Thyroid gland (tissue), 4 donors: Measurements from ENCODE around the gene PPP2R2C. TPM values are rescaled to one million over a fixed set of nuclear protein-coding genes. Genes with fewer than 3 reads are reported as not detected.

ENCODE experiments used
- DNase-seq, 2 donors: peaks; one replicate each; pipeline ENCODE4 v3.0.0-alpha.2; 2019
- H3K27ac ChIP-seq, 3 donors: fragments of 200-600 bp; sonication (generic); 1 replicate in 2 of 3; 2 replicates in 1 of 3; pipeline ENCODE4 v1.5.1; 2016 to 2019; ENCODE audit warnings: mild to moderate bottlenecking in 1 of 3, moderate library complexity in 1 of 3
- H3K27me3 ChIP-seq: fragments of 200-600 bp; sonication (generic); one replicate; pipeline ENCODE4 v1.5.1; 2019
- H3K36me3 ChIP-seq, 2 donors: fragments of 200-600 bp; sonication (generic); one replicate each; pipeline ENCODE4 v1.5.1; 2016 to 2019
- H3K4me1 ChIP-seq, 2 donors: fragments of 200-600 bp; sonication (generic); one replicate each; pipeline ENCODE4 v1.5.1; 2017 to 2019
- H3K4me3 ChIP-seq, 3 donors: fragments of 200-600 bp; sonication (generic); replicated peaks in 1 of 3; 1 replicate in 2 of 3; 2 replicates in 1 of 3; pipeline ENCODE4 v1.5.1; 2016; ENCODE audit warnings: mild to moderate bottlenecking in 1 of 3
- H3K9me3 ChIP-seq: fragments of 200-600 bp; sonication (generic); one replicate; pipeline ENCODE4 v1.5.1; 2017
- CTCF ChIP-seq, 6 experiments: fragments of 200-600 bp in 3 of 6; fragments of 450-650 bp in 3 of 6; sonication (generic) in 3 of 6; IDR thresholded peaks; one replicate each; pipeline ENCODE4 v1.5.1; 2016 to 2019; ENCODE audit warnings: antibody characterized with exemption in 6 of 6, mild to moderate bottlenecking in 2 of 6, inconsistent platforms in 1 of 6, moderate library complexity in 1 of 6
- POLR2A ChIP-seq, 2 donors: fragments of 450-650 bp; IDR thresholded peaks; one replicate each; pipeline ENCODE4 v1.6.1; 2017; ENCODE audit warnings: antibody characterized with exemption in 2 of 2, mild to moderate bottlenecking in 2 of 2, moderate library complexity in 1 of 2
- WGBS, 2 donors: methylation state at CpG; one replicate each; pipeline ENCODE4 v1.1.5; 2017; 5-methylcytosine and 5-hydroxymethylcytosine counted together
- intact Hi-C: fragments of 100-400 bp; cut with DNase I; formaldehyde crosslinking; loops from one replicate; pipeline ENCODE4 v1.15.1; 2023
- total RNA-seq, 4 donors: library from RNA; depleted of rRNA; stranded (reverse); fragments of >200 nt; gene quantifications; one replicate each; pipeline ENCODE4 v1.2.3, GENCODE V29; 2016

Gene PPP2R2C
- total RNA-seq, 4 donors from 2014 or later: 0.15 to 1.5 (median 0.33) TPM; not detected in 1

GRCh38 chr4:6409381-6409780 lies 63.0 kb downstream of the PPP2R2C start:
- no peak for DNase-seq
- Histone ChIP-seq H3K9me3 (no peaks in the 10 kb centered on the region), H3K27me3 (no peaks in the 10 kb centered on the region), H3K4me3 (no peak overlapping the region), H3K27ac (no peak overlapping the region), H3K4me1 (no peaks in the 10 kb centered on the region), H3K36me3 (no peaks in the 10 kb centered on the region)
- WGBS, 2 donors: 83 to 89% methylated on average over 6 of the region's 6 CpGs
- TF ChIP-seq CTCF (IDR thresholded peaks at IDR 0.05): no peak
- no peak for TF ChIP-seq POLR2A (IDR thresholded peaks at IDR 0.05)
- intact Hi-C loops: no loop called here

GRCh38 chr4:6408263-6408662 lies 64.2 kb downstream of the PPP2R2C start:
- H3K4me3 ChIP-seq: no peak overlapping the region
- no peaks in the 10 kb centered on the region for H3K36me3 ChIP-seq
- no peaks in the 10 kb centered on the region for H3K4me1 ChIP-seq
- TF ChIP-seq POLR2A (IDR thresholded peaks at IDR 0.05): no peak
- no peak for TF ChIP-seq CTCF (IDR thresholded peaks at IDR 0.05)
- peaks cover 6% of the 10 kb centered on the region for H3K27me3 ChIP-seq
- intact Hi-C loops: no loop called here
- 72 to 78% methylated on average over 4 of the region's 4 CpGs for WGBS, 2 donors
- H3K27ac ChIP-seq: no peak overlapping the region
- no peaks in the 10 kb centered on the region for H3K9me3 ChIP-seq
- DNase-seq: no peak

- no peak for TF ChIP-seq POLR2A (IDR thresholded peaks at IDR 0.05)
- TF ChIP-seq CTCF (IDR thresholded peaks at IDR 0.05): no peak
- 0 to 16% methylated on average over 2 of the region's 2 CpGs for WGBS, 2 donors
Observed at GRCh38 chr4:6405397-6405706, 67.1 kb downstream of the PPP2R2C start.

GRCh38 chr4:6404611-6405396 lies 67.6 kb downstream of the PPP2R2C start:
- H3K9me3 ChIP-seq: no peaks in the 10 kb centered on the region
- DNase-seq: no peak
- H3K4me3 ChIP-seq: no peak overlapping the region
- TF ChIP-seq POLR2A (IDR thresholded peaks at IDR 0.05) (no peak), CTCF (IDR thresholded peaks at IDR 0.05) (no peak)
- H3K27me3 ChIP-seq: peaks cover 13% of the 10 kb centered on the region
- H3K27ac ChIP-seq: no peak overlapping the region
- 59 to 65% methylated on average over 22 of the region's 22 CpGs for WGBS, 2 donors
- no peaks in the 10 kb centered on the region for H3K4me1 ChIP-seq
- no peaks in the 10 kb centered on the region for H3K36me3 ChIP-seq
- intact Hi-C loops: no loop called here

More at GRCh38 chr4:6405397-6405706, 67.1 kb downstream of the PPP2R2C start:
- Histone ChIP-seq H3K27ac (no peak overlapping the region), H3K9me3 (no peaks in the 10 kb centered on the region), H3K4me3 (no peak overlapping the region), H3K27me3 (peaks cover 13% of the 10 kb centered on the region), H3K4me1 (no peaks in the 10 kb centered on the region), H3K36me3 (no peaks in the 10 kb centered on the region)
- no peak for DNase-seq
- intact Hi-C loops: no loop called here

GRCh38 chr4:6403400-6403685 lies 69.1 kb downstream of the PPP2R2C start:
- 10 to 12% methylated on average over 7 of the region's 7 CpGs for WGBS, 2 donors
- peaks cover 13% of the 10 kb centered on the region for H3K27me3 ChIP-seq
- no peak for DNase-seq
- intact Hi-C loops: no loop called here
- no peaks in the 10 kb centered on the region for H3K9me3 ChIP-seq
- TF ChIP-seq POLR2A (IDR thresholded peaks at IDR 0.05) (no peak), CTCF (IDR thresholded peaks at IDR 0.05) (no peak)
- H3K4me3 ChIP-seq: no peak overlapping the region
- H3K36me3 ChIP-seq: no peaks in the 10 kb centered on the region
- no peak overlapping the region for H3K27ac ChIP-seq
- no peaks in the 10 kb centered on the region for H3K4me1 ChIP-seq
